GM10266 (cell line): ENCODE data around the gene MECP2.
"Not testable (repeated sequence)": the region's sequence is repeated elsewhere in the genome, so short reads cannot be mapped to it uniquely, and the experiment has no call there.

Experiments
- DNase-seq: peaks from one replicate; pipeline ENCODE4 v3.0.0; 2012; ENCODE audit errors: extremely low spot score
- CTCF ChIP-seq: IDR thresholded peaks from 2 replicates; pipeline ENCODE4 v1.5.1; 2012; ENCODE audit warnings: mild to moderate bottlenecking, low read depth; ENCODE audit not compliant: control insufficient read depth, insufficient read depth; ENCODE audit errors: missing control alignments

The MECP2 gene

GRCh38 chrX:154097589-154098541 is at the start of gene MECP2:
Gene MECP2, minus strand, starts transcription at chrX:154097717.
- peak; percentile 94 for DNase-seq

GRCh38 chrX:154144010-154144409 is 46.5 kb upstream of the MECP2 start, which contains the start of gene OPN1LW:
Gene OPN1LW, plus strand, starts transcription at chrX:154144243. Its CDS starts 41 bp downstream, at chrX:154144284.
- DNase-seq: not testable (repeated sequence)

More at GRCh38 chrX:154097589-154098541, at the start of gene MECP2:
- TF ChIP-seq CTCF: no peak

GRCh38 chrX:154142950-154143745 is 45.6 kb upstream of the MECP2 start:
- no peak for TF ChIP-seq CTCF
- DNase-seq: no peak

- no peak for TF ChIP-seq CTCF
- DNase-seq: no peak
Measured at GRCh38 chrX:154142386-154142785, 44.9 kb upstream of the MECP2 start.

GRCh38 chrX:154140742-154141141 is 43.2 kb upstream of the MECP2 start:
- no peak for TF ChIP-seq CTCF
- DNase-seq: no peak

GRCh38 chrX:154140206-154140605 is 42.7 kb upstream of the MECP2 start:
- no peak for TF ChIP-seq CTCF
- DNase-seq: no peak

GRCh38 chrX:154138857-154139256 is 41.3 kb upstream of the MECP2 start:
- no peak for TF ChIP-seq CTCF

More at GRCh38 chrX:154138857-154139256, 41.3 kb upstream of the MECP2 start:
- no peak for DNase-seq
